IgD-negative memory B cell (primary cell): ENCODE measurements around the gene H2BW2. TPM values are rescaled to one million over a fixed set of nuclear protein-coding genes. Genes with fewer than 3 reads are reported as not detected.
"Not testable (repeated sequence)": the region's sequence is repeated elsewhere in the genome, so short reads cannot be mapped to it uniquely, and the experiment has no call there.

ENCODE experiments used
- H3K27ac Mint-ChIP-seq, 3 donors: one replicate each; pipeline ENCODE4 v1.8.0; 2020 to 2022; ENCODE audit warnings: mild to moderate bottlenecking in 3 of 3, mixed read lengths in 3 of 3, moderate library complexity in 1 of 3
- H3K27me3 Mint-ChIP-seq: one replicate; pipeline ENCODE4 v1.8.0; 2021; ENCODE audit warnings: mixed read lengths
- H3K36me3 Mint-ChIP-seq: one replicate; pipeline ENCODE4 v1.8.0; 2020; ENCODE audit warnings: mild to moderate bottlenecking, mixed read lengths
- H3K4me1 Mint-ChIP-seq, 3 donors: one replicate each; pipeline ENCODE4 v1.8.0; 2020 to 2022; ENCODE audit warnings: mixed read lengths in 3 of 3, mild to moderate bottlenecking in 1 of 3
- H3K4me3 Mint-ChIP-seq, 4 donors: one replicate each; pipeline ENCODE4 v1.8.0; 2020 to 2022; ENCODE audit warnings: mild to moderate bottlenecking in 4 of 4, mixed read lengths in 4 of 4, moderate library complexity in 3 of 4
- H3K9me3 Mint-ChIP-seq, 3 donors: one replicate each; pipeline ENCODE4 v1.8.0; 2020 to 2021; ENCODE audit warnings: mixed read lengths in 3 of 3, mild to moderate bottlenecking in 1 of 3
- polyA plus RNA-seq: library from polyadenylated mRNA; unstranded; fragments of 300-500 nt; fragmentation: Illumina TruSeq; gene quantifications from one replicate; pipeline ENCODE4 v1.2.3, GENCODE V29; 2021

H2BW2 gene
- not detected for polyA plus RNA-seq

GRCh38 chrX:104039689-104040505 lies at the start of gene H2BW2:
Gene H2BW2 (plus strand): TSS chrX:104039956. CDS start chrX:104039995, 39 bp downstream.
- Mint-ChIP-seq H3K4me1 (no peaks in the 10 kb centered on the region), H3K36me3 (no peaks in the 10 kb centered on the region)

GRCh38 chrX:103999234-103999633 lies 40.5 kb upstream of the H2BW2 start:
- Mint-ChIP-seq H3K27ac (no peak overlapping the region), H3K27me3 (peaks cover 10% of the 10 kb centered on the region), H3K36me3 (no peaks in the 10 kb centered on the region), H3K4me3 (no peak overlapping the region), H3K9me3 (no peaks in the 10 kb centered on the region), H3K4me1 (peaks cover 0 to 3% (median 2%) of the 10 kb centered on the region in 3 donors)

More at GRCh38 chrX:104039689-104040505, at the start of gene H2BW2:
- H3K27ac Mint-ChIP-seq, result no peak within 1 kb of the TSS
- no peak within 1 kb of the TSS for H3K4me3 Mint-ChIP-seq
- H3K27me3 Mint-ChIP-seq, result no peaks in the 10 kb centered on the region
- H3K9me3 Mint-ChIP-seq, result no peaks in the 10 kb centered on the region

- H3K27ac Mint-ChIP-seq, result no peak overlapping the region
- no peaks in the 10 kb centered on the region for H3K36me3 Mint-ChIP-seq
- H3K4me3 Mint-ChIP-seq, result no peak overlapping the region
- no peaks in the 10 kb centered on the region for H3K27me3 Mint-ChIP-seq
- peaks cover 0 to 2% (median 0%) of the 10 kb centered on the region in 3 donors for H3K4me1 Mint-ChIP-seq
- H3K9me3 Mint-ChIP-seq, result peaks cover 0 to 1% (median 0%) of the 10 kb centered on the region in 3 donors
These were observed 30.9 kb upstream of the H2BW2 start for GRCh38 chrX:104008831-104009230.

- no peaks in the 10 kb centered on the region for H3K27me3 Mint-ChIP-seq
- no peak overlapping the region for H3K4me3 Mint-ChIP-seq
- H3K4me1 Mint-ChIP-seq, result peaks cover 0 to 2% (median 0%) of the 10 kb centered on the region in 3 donors
- H3K36me3 Mint-ChIP-seq, result no peaks in the 10 kb centered on the region
- peaks cover 0 to 1% (median 0%) of the 10 kb centered on the region in 3 donors for H3K9me3 Mint-ChIP-seq
- H3K27ac Mint-ChIP-seq, result no peak overlapping the region
These were observed 26.6 kb upstream of the H2BW2 start for GRCh38 chrX:104013158-104013557.

- Mint-ChIP-seq H3K9me3 (peaks cover 0 to 1% (median 0%) of the 10 kb centered on the region in 3 donors), H3K27ac (no peak within 1 kb of the TSS), H3K36me3 (no peaks in the 10 kb centered on the region), H3K27me3 (no peaks in the 10 kb centered on the region), H3K4me1 (peaks cover 0 to 2% (median 0%) of the 10 kb centered on the region in 3 donors), H3K4me3 (no peak within 1 kb of the TSS)
These were observed 26.1 kb upstream of the H2BW2 start, which contains the start of gene H2BW1 for GRCh38 chrX:104013606-104014005. Gene H2BW1 (minus strand): TSS chrX:104013708. CDS start chrX:104013576, 132 bp downstream.

GRCh38 chrX:104015576-104015975 lies 24.2 kb upstream of the H2BW2 start:
- not testable (repeated sequence) for H3K36me3 Mint-ChIP-seq, H3K27ac Mint-ChIP-seq, H3K4me1 Mint-ChIP-seq, H3K27me3 Mint-ChIP-seq, H3K9me3 Mint-ChIP-seq, H3K4me3 Mint-ChIP-seq

GRCh38 chrX:104018126-104018525 lies 21.6 kb upstream of the H2BW2 start:
- no peaks in the 10 kb centered on the region for H3K9me3 Mint-ChIP-seq
- H3K27me3 Mint-ChIP-seq, result peaks cover 2% of the 10 kb centered on the region
- no peaks in the 10 kb centered on the region for H3K36me3 Mint-ChIP-seq
- H3K4me3 Mint-ChIP-seq, result no peak overlapping the region
- peaks cover 0 to 2% (median 0%) of the 10 kb centered on the region in 3 donors for H3K4me1 Mint-ChIP-seq
- no peak overlapping the region for H3K27ac Mint-ChIP-seq

GRCh38 chrX:104041003-104041402 lies 1.2 kb downstream of the H2BW2 start:
- H3K4me1 Mint-ChIP-seq, result no peaks in the 10 kb centered on the region
- no peaks in the 10 kb centered on the region for H3K27me3 Mint-ChIP-seq
- H3K27ac Mint-ChIP-seq, result no peak overlapping the region
- no peaks in the 10 kb centered on the region for H3K36me3 Mint-ChIP-seq
- H3K9me3 Mint-ChIP-seq, result no peaks in the 10 kb centered on the region
- H3K4me3 Mint-ChIP-seq, result no peak overlapping the region

GRCh38 chrX:104045642-104046041 lies 5.9 kb downstream of the H2BW2 start:
- H3K4me3 Mint-ChIP-seq, result no peak overlapping the region
- peaks cover 2% of the 10 kb centered on the region for H3K36me3 Mint-ChIP-seq
- peaks cover 2% of the 10 kb centered on the region for H3K27me3 Mint-ChIP-seq
- peaks cover 0 to 2% (median 0%) of the 10 kb centered on the region in 3 donors for H3K9me3 Mint-ChIP-seq
- H3K4me1 Mint-ChIP-seq, result no peaks in the 10 kb centered on the region
- H3K27ac Mint-ChIP-seq, result no peak overlapping the region

GRCh38 chrX:104047171-104047570 lies 7.4 kb downstream of the H2BW2 start:
- no peak overlapping the region for H3K27ac Mint-ChIP-seq
- H3K4me1 Mint-ChIP-seq, result no peaks in the 10 kb centered on the region
- H3K36me3 Mint-ChIP-seq, result peaks cover 3% of the 10 kb centered on the region
- peaks cover 0 to 2% (median 0%) of the 10 kb centered on the region in 3 donors for H3K9me3 Mint-ChIP-seq
- no peak overlapping the region for H3K4me3 Mint-ChIP-seq
- peaks cover 2% of the 10 kb centered on the region for H3K27me3 Mint-ChIP-seq

GRCh38 chrX:104054956-104055355 lies 15.2 kb downstream of the H2BW2 start:
- not testable (repeated sequence) for H3K27me3 Mint-ChIP-seq, H3K9me3 Mint-ChIP-seq, H3K4me3 Mint-ChIP-seq, H3K27ac Mint-ChIP-seq, H3K4me1 Mint-ChIP-seq, H3K36me3 Mint-ChIP-seq

GRCh38 chrX:104062636-104063035 lies 22.9 kb downstream of the H2BW2 start:
- not testable (repeated sequence) for H3K27ac Mint-ChIP-seq, H3K27me3 Mint-ChIP-seq, H3K4me1 Mint-ChIP-seq, H3K9me3 Mint-ChIP-seq, H3K36me3 Mint-ChIP-seq, H3K4me3 Mint-ChIP-seq

GRCh38 chrX:104075778-104076445 lies 36.2 kb downstream of the H2BW2 start, which contains the start of gene TMSB15C:
Gene TMSB15C (minus strand): TSS chrX:104076236.
- H3K9me3 Mint-ChIP-seq, H3K27me3 Mint-ChIP-seq, H3K4me3 Mint-ChIP-seq, H3K27ac Mint-ChIP-seq, H3K36me3 Mint-ChIP-seq, H3K4me1 Mint-ChIP-seq: not testable (repeated sequence)

GRCh38 chrX:104077854-104078253 lies 38.1 kb downstream of the H2BW2 start:
- H3K4me3 Mint-ChIP-seq, H3K9me3 Mint-ChIP-seq, H3K36me3 Mint-ChIP-seq, H3K4me1 Mint-ChIP-seq, H3K27ac Mint-ChIP-seq, H3K27me3 Mint-ChIP-seq: not testable (repeated sequence)

GRCh38 chrX:104084063-104084462 lies 44.3 kb downstream of the H2BW2 start:
- Mint-ChIP-seq H3K27ac (no peak overlapping the region), H3K9me3 (no peaks in the 10 kb centered on the region), H3K27me3 (peaks cover 6% of the 10 kb centered on the region), H3K4me1 (no peaks in the 10 kb centered on the region), H3K4me3 (no peak overlapping the region), H3K36me3 (no peaks in the 10 kb centered on the region)
